Stimulated activated effector memory CD8-positive, alpha-beta T cell treated with anti-CD3 and anti-CD28 coated beads, Interleukin-12 subunit alpha, Interleukin-12 subunit beta, amount 100 ng/mL, for 72 hours (primary cell): Measurements from ENCODE around the gene OXSR1.
A peak's percentile ranks its signal among the peaks of the same experiment; 100 is the strongest.
"Not testable (repeated sequence)": the region's sequence is repeated elsewhere in the genome, so short reads cannot be mapped to it uniquely, and the experiment has no call there.

ENCODE experiments used
- ATAC-seq: fragments of 150-1000 bp; cut with Tn5 transposase; 2 replicates; pipeline ENCODE4 v1.10.0; 2021
- DNase-seq, 2 donors: peaks; one replicate each; pipeline ENCODE4 v3.0.0; 2021 to 2022; ENCODE audit warnings: low spot score in 2 of 2
- H3K27ac Mint-ChIP-seq: one replicate; pipeline ENCODE4 v1.8.0; 2022; ENCODE audit warnings: mild to moderate bottlenecking, mixed read lengths
- H3K36me3 Mint-ChIP-seq: one replicate; pipeline ENCODE4 v1.8.0; 2022; ENCODE audit warnings: mild to moderate bottlenecking, mixed read lengths
- H3K4me1 Mint-ChIP-seq: one replicate; pipeline ENCODE4 v1.8.0; 2022; ENCODE audit warnings: mixed read lengths
- H3K4me3 Mint-ChIP-seq: one replicate; pipeline ENCODE4 v1.8.0; 2022; ENCODE audit warnings: mild to moderate bottlenecking, mixed read lengths
- H3K9me3 Mint-ChIP-seq: one replicate; pipeline ENCODE4 v1.8.0; 2022; ENCODE audit warnings: mixed read lengths

OXSR1 gene

DNA sequence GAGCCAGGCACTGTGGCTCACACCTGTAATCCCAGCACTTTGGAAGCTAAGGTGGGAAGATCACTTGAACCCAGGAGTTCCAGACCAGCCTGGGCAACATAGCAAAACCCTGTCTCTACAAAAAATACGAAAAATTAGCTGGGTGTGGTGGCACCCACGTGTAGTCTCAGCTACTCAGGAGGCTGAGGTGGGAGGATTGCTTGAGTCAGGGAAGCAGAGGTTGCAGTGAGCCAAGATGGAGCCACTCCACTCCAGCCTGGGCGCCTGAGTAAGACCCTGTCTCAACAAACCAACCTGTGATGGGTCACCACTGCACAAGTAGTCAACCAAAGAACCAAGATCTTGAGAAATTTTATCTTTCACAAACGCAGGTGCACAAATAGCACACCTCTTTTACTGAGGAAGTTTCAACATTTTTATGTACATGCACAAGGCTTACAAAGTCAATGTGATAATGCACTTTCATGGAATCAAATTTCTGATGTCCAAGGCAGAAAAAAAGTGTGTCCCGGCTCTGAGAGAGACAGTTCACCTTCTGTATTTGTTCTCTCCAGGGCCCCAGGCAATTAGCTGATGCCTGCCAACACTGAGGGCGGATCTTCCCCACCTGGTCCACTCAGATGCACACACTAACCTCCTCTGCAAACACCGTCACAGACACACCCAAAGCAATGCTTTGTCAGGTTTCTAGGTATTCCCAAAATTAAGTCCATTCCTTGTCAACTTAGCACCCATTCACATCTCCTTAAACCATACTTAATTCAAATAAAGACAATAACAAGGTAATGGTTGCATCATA is 40.8 kb upstream of the OXSR1 start:
- H3K4me3 Mint-ChIP-seq = no peak overlapping the region
- ATAC-seq (no peak), DNase-seq (peak in 1 of 2 donors; percentile 26)
- H3K4me1 Mint-ChIP-seq = peaks cover 11% of the 10 kb centered on the region
- H3K9me3 Mint-ChIP-seq = no peaks in the 10 kb centered on the region
- H3K36me3 Mint-ChIP-seq = peaks cover 81% of the 10 kb centered on the region
- no peak overlapping the region for H3K27ac Mint-ChIP-seq

- peak in 1 of 2 donors; percentile 45 for DNase-seq
- ATAC-seq = no peak
- no peak overlapping the region for H3K4me3 Mint-ChIP-seq
- H3K27ac Mint-ChIP-seq = peak overlapping the region; percentile 86
- H3K9me3 Mint-ChIP-seq = no peaks in the 10 kb centered on the region
- peaks cover 89% of the 10 kb centered on the region for H3K36me3 Mint-ChIP-seq
- H3K4me1 Mint-ChIP-seq = peaks cover 13% of the 10 kb centered on the region
Measured at GRCh38 chr3:38125305-38126120, 39.8 kb upstream of the OXSR1 start.

- ATAC-seq (no peak), DNase-seq (no peak)
- Mint-ChIP-seq H3K4me1 (peaks cover 13% of the 10 kb centered on the region), H3K4me3 (no peak overlapping the region), H3K9me3 (no peaks in the 10 kb centered on the region), H3K36me3 (peaks cover 89% of the 10 kb centered on the region), H3K27ac (peak overlapping the region; percentile 86)
Measured at GRCh38 chr3:38126121-38126892, 39.0 kb upstream of the OXSR1 start.

GRCh38 chr3:38127611-38128302 is 37.6 kb upstream of the OXSR1 start:
- no peak for ATAC-seq
- Mint-ChIP-seq H3K4me1 (peaks cover 15% of the 10 kb centered on the region), H3K27ac (peak overlapping the region; percentile 83), H3K4me3 (no peak overlapping the region), H3K9me3 (no peaks in the 10 kb centered on the region), H3K36me3 (peaks cover 91% of the 10 kb centered on the region)
- DNase-seq = no peak

GRCh38 chr3:38128303-38128655 is 37.1 kb upstream of the OXSR1 start:
- no peak for DNase-seq
- no peak for ATAC-seq
- peak overlapping the region; percentile 83 for H3K27ac Mint-ChIP-seq
- peaks cover 19% of the 10 kb centered on the region for H3K4me1 Mint-ChIP-seq
- H3K4me3 Mint-ChIP-seq = no peak overlapping the region
- H3K9me3 Mint-ChIP-seq = no peaks in the 10 kb centered on the region
- peaks cover 91% of the 10 kb centered on the region for H3K36me3 Mint-ChIP-seq

DNA sequence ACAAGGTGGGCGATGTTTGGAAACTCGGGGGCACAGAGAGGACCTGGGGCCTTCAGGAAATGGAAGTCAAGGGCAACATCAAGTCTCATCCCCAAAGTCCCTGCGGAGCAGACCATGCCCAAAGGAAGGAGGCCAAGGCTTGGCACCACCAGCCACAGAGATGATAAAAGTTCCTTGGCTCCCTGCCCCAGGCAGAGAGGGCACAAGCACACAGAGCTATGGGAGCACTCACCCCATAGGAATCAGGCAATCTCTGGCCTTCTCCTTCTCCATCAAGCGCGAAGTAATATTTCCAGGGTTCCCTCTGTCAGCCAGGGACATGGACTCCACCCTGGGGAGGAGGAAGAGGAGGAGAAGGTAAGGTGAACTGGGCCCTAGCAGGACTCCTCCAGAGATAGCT is 36.3 kb upstream of the OXSR1 start:
- H3K4me3 Mint-ChIP-seq = no peak overlapping the region
- H3K36me3 Mint-ChIP-seq = peaks cover 90% of the 10 kb centered on the region
- DNase-seq = no peak
- H3K9me3 Mint-ChIP-seq = no peaks in the 10 kb centered on the region
- peak overlapping the region; percentile 68 for H3K27ac Mint-ChIP-seq
- no peak for ATAC-seq
- peaks cover 21% of the 10 kb centered on the region for H3K4me1 Mint-ChIP-seq

GRCh38 chr3:38130631-38131065 is 34.7 kb upstream of the OXSR1 start:
- ATAC-seq (no peak), DNase-seq (no peak)
- H3K36me3 Mint-ChIP-seq = peaks cover 90% of the 10 kb centered on the region
- H3K27ac Mint-ChIP-seq = peak overlapping the region; percentile 68
- no peak overlapping the region for H3K4me3 Mint-ChIP-seq
- H3K9me3 Mint-ChIP-seq = no peaks in the 10 kb centered on the region
- peaks cover 32% of the 10 kb centered on the region for H3K4me1 Mint-ChIP-seq

DNA sequence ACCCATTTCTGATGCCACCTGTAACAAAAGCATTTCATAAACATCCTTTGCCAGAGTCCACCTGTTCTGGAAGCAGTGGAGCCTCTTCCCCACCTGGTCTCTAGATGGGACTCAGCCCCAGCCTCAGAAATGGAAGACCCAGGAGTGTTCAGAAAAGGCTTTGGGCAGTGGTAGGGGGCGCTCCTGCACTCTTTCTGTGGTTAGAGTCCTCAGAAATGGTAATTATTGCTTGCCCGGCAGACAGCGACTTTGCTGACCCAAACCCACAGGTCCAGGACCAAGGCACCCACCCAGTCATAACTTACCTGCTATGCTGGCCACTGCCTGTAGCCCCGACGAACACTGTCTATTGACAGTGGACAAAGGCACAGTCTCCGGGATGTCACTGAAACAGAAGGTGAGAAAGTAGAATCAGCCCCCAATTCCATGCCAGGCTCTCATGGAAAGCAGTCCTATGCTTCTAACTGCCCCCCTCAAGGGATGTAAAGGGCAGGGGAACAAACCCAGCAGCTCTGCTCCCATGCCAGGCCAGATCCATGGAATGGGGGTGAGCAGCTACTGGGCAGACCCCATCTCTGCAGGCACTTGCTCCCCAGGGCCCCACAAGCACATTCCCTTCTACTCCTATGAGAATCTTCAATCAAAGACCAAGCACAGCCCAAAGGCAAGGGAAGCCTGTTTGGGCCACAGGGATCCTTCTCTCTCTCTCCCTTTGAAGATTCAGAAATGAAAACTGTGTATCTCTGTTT is 33.5 kb upstream of the OXSR1 start:
- Mint-ChIP-seq H3K9me3 (no peaks in the 10 kb centered on the region), H3K27ac (peak overlapping the region; percentile 43)
- DNase-seq = no peak

GRCh38 chr3:38133209-38133556 is 32.2 kb upstream of the OXSR1 start:
- DNase-seq (no peak), ATAC-seq (no peak)
- Mint-ChIP-seq H3K27ac (peak overlapping the region; percentile 43), H3K4me1 (peaks cover 48% of the 10 kb centered on the region), H3K9me3 (no peaks in the 10 kb centered on the region), H3K4me3 (no peak overlapping the region), H3K36me3 (peaks cover 87% of the 10 kb centered on the region)

More for the DNA sequence above, 33.5 kb upstream of the OXSR1 start:
- peaks cover 89% of the 10 kb centered on the region for H3K36me3 Mint-ChIP-seq
- peaks cover 38% of the 10 kb centered on the region for H3K4me1 Mint-ChIP-seq
- no peak for ATAC-seq
- no peak overlapping the region for H3K4me3 Mint-ChIP-seq

DNA sequence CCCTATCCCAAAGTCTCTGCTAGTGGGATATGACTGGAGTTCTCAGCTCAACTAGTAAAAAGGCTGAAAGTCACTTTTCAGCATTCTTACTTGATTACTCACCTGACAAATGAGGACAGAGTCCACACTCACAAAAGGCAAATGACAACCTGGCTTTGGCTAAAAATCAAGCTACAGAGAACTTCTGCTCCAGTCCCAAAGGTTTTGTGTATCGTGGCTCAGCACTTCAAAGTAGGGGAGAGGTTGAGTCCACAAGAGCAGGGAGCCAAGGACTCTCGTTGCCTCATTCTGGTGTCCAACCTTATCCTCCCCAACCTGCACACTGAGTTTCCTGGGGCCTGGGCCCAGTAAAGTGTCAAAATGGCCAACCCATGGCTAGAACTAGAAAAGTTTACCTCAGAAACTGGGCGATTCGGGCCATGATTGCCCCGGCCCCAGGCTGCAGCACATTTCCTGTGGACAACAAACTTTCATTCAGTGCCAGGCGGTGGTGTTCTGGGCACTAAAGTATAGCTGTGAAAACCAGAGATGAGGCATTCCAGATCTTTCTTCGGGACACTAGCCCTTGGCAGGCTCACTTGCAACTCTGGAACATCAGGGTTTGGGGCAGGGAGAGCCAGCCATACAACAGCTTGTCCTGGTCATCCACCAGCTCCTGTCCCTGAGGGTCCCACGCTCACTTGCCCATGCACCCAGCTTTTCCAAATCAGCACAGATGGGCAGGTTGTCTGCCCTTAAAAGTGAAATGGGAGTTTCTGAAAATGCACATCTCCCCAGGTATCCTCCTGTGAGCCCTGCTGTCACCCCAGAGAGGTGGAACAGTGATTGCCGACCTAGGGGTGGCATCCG is 31.6 kb upstream of the OXSR1 start:
- Mint-ChIP-seq H3K36me3 (peaks cover 88% of the 10 kb centered on the region), H3K27ac (peak overlapping the region; percentile 43), H3K4me3 (no peak overlapping the region), H3K4me1 (peaks cover 52% of the 10 kb centered on the region), H3K9me3 (no peaks in the 10 kb centered on the region)
- no peak for ATAC-seq
- DNase-seq = no peak

DNA sequence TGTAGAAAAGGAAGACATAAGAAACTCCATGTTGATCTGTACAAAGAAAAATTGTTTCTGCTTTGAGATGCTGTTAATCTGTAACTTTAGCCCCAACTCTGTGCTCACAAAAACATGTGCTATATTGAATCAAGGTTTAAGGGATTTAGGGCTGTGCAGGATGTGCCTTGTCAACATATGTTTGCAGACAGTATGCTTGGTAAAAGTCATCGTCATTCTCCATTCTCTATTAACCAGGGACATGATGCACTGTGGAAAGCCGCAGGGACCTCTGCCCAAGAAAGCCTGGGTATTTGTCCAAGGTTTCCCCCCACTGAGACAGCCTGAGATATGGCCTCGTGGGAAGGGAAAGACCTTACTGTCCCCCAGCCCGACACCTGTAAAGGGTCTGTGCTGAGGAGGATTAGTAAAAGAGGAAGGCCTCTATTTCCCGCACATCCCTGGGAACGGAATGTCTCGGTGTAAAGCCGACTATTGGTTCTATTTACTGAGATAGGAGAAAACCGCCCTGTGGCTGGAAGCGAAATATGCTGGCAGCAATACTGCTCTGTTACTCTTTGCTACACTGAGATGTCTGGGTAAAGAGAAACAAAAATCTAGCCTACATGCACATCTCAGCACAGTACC is 30.7 kb upstream of the OXSR1 start:
- H3K27ac Mint-ChIP-seq = peak overlapping the region; percentile 96
- not testable (repeated sequence) for ATAC-seq, DNase-seq, H3K9me3 Mint-ChIP-seq
- peaks cover 53% of the 10 kb centered on the region for H3K4me1 Mint-ChIP-seq
- peak overlapping the region; percentile 85 for H3K4me3 Mint-ChIP-seq
- H3K36me3 Mint-ChIP-seq = peaks cover 79% of the 10 kb centered on the region

GRCh38 chr3:38135621-38136277 is 29.6 kb upstream of the OXSR1 start:
- not testable (repeated sequence) for DNase-seq

DNA sequence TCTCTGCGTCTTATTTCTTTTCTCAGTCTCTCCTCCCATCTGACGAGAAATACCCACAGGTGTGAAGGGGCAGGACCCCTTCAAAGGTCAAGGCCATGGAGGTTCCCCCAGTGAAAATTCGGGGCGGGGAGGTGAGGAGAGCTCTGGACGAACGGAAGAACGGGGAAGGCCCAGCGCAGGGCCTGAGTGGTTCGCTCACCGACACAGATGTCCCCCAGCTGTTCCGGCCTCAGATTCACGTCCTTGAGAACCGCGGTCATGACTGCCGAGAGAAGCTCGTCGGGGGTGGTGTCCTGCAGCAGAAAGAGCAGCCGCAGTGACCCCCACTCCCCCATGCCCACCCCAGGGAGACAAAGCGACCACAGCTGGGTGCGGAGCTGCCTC is 29.0 kb upstream of the OXSR1 start:
- H3K4me1 Mint-ChIP-seq = peaks cover 70% of the 10 kb centered on the region
- peaks cover 68% of the 10 kb centered on the region for H3K36me3 Mint-ChIP-seq
- peak overlapping the region; percentile 96 for H3K27ac Mint-ChIP-seq
- no peak for DNase-seq
- H3K9me3 Mint-ChIP-seq = no peaks in the 10 kb centered on the region
- peak overlapping the region; percentile 85 for H3K4me3 Mint-ChIP-seq
- ATAC-seq = peak; percentile 4

More at GRCh38 chr3:38135621-38136277, 29.6 kb upstream of the OXSR1 start:
- Mint-ChIP-seq H3K4me1 (peaks cover 63% of the 10 kb centered on the region), H3K27ac (peak overlapping the region; percentile 96), H3K4me3 (peak overlapping the region; percentile 85), H3K36me3 (peaks cover 71% of the 10 kb centered on the region)
- H3K9me3 Mint-ChIP-seq, ATAC-seq: not testable (repeated sequence)
